H1 (cell line): Measurements from ENCODE around the gene ZBTB26. TPM values are rescaled to one million over a fixed set of nuclear protein-coding genes. Genes with fewer than 3 reads are reported as not detected.

Experiments used
- ASH2L ChIP-seq: fragments of 200-600, 300-600 bp; sonication (generic); IDR thresholded peaks from one replicate; pipeline ENCODE4 v1.7.1; 2017; ENCODE audit warnings: low read length
- EP300 ChIP-seq, 2 experiments: IDR thresholded peaks; 1 replicate in 1 of 2; 2 replicates in 1 of 2; pipeline ENCODE4 v1.6.1; 2011 to 2012; ENCODE audit warnings: low read depth in 2 of 2, low read length in 2 of 2, mild to moderate bottlenecking in 2 of 2, borderline replicate concordance in 1 of 2, inconsistent platforms in 1 of 2, moderate library complexity in 1 of 2
- EZH2 ChIP-seq: fragments of 200-600 bp; sonication (generic); IDR thresholded peaks from 2 replicates; pipeline ENCODE4 v1.7.1; 2012; ENCODE audit warnings: low read depth, mild to moderate bottlenecking, moderate library complexity, low read length, inconsistent platforms; ENCODE audit not compliant: severe bottlenecking
- FOSL1 ChIP-seq: IDR thresholded peaks from 2 replicates; pipeline ENCODE4 v1.6.1; 2011; ENCODE audit warnings: mild to moderate bottlenecking, low read depth, low read length, moderate library complexity; ENCODE audit not compliant: insufficient read depth
- HDAC2 ChIP-seq, 2 experiments: fragments of 300-600 bp in 1 of 2; sonication (generic) in 1 of 2; IDR thresholded peaks; 2 replicates each; pipeline ENCODE4 v1.6.1; 2011 to 2012; ENCODE audit warnings: low read depth in 2 of 2, low read length in 2 of 2, mild to moderate bottlenecking in 2 of 2, moderate library complexity in 2 of 2, borderline replicate concordance in 1 of 2, inconsistent platforms in 1 of 2
- HDAC6 ChIP-seq: IDR thresholded peaks from one replicate; pipeline ENCODE4 v1.7.1; 2012; ENCODE audit warnings: low read depth, mild to moderate bottlenecking, inconsistent platforms, low read length, moderate library complexity
- KDM1A ChIP-seq: fragments of 200-600, 300-600 bp; sonication (generic); IDR thresholded peaks from 2 replicates; pipeline ENCODE4 v1.7.1; 2016; ENCODE audit warnings: mild to moderate bottlenecking, low read length, borderline replicate concordance
- MAX ChIP-seq: IDR thresholded peaks from 2 replicates; pipeline ENCODE4 v1.6.1; 2012; ENCODE audit warnings: inconsistent platforms
- PHF8 ChIP-seq: fragments of 200-600 bp; sonication (generic); conservative IDR thresholded peaks from 2 replicates; pipeline ENCODE4 v1.7.1; 2012; ENCODE audit warnings: low read depth, mild to moderate bottlenecking, inconsistent platforms, low read length, moderate library complexity
- POLR2A ChIP-seq, 2 experiments: IDR thresholded peaks; 1 replicate in 1 of 2; 2 replicates in 1 of 2; pipeline ENCODE4 v1.6.1; 2011; ENCODE audit warnings: low read depth in 2 of 2, low read length in 2 of 2, mild to moderate bottlenecking in 2 of 2; ENCODE audit errors: control extremely low read depth in 1 of 2
- POLR2AphosphoS5 ChIP-seq: IDR thresholded peaks from 2 replicates; pipeline ENCODE4 v1.6.1; 2011; ENCODE audit warnings: low read depth, low read length
- RAD21 ChIP-seq, 2 experiments: IDR thresholded peaks in 1 of 2; conservative IDR thresholded peaks in 1 of 2; 2 replicates each; pipeline ENCODE4 v1.6.1; 2011; ENCODE audit warnings: low read depth in 2 of 2, low read length in 2 of 2, improper control_type of control experiment in 1 of 2, inconsistent platforms in 1 of 2, mild to moderate bottlenecking in 1 of 2, moderate library complexity in 1 of 2
- RBBP5 ChIP-seq: IDR thresholded peaks from 2 replicates; pipeline ENCODE4 v1.7.1; 2012; ENCODE audit warnings: low read depth, mild to moderate bottlenecking, inconsistent platforms, low read length, moderate library complexity, borderline replicate concordance
- SP1 ChIP-seq: IDR thresholded peaks from 2 replicates; pipeline ENCODE4 v1.6.1; 2011; ENCODE audit warnings: low read depth, low read length
- SP4 ChIP-seq: IDR thresholded peaks from 2 replicates; pipeline ENCODE4 v1.6.1; 2012; ENCODE audit warnings: low read length, inconsistent platforms
- SRF ChIP-seq: IDR thresholded peaks from 2 replicates; pipeline ENCODE4 v1.6.1; 2011; ENCODE audit warnings: mild to moderate bottlenecking, low read depth, low read length, moderate library complexity
- TAF1 ChIP-seq: IDR thresholded peaks from 2 replicates; pipeline ENCODE4 v1.6.1; 2011; ENCODE audit warnings: mild to moderate bottlenecking, low read depth, low read length
- TAF7 ChIP-seq: optimal IDR thresholded peaks from 2 replicates; pipeline ENCODE3; 2011; ENCODE audit warnings: low read depth, mild to moderate bottlenecking, inconsistent platforms, low read length, moderate library complexity, borderline replicate concordance
- TBP ChIP-seq: IDR thresholded peaks from 2 replicates; pipeline ENCODE4 v1.6.1; 2011; ENCODE audit warnings: low read depth, low read length, improper control_type of control experiment
- USF2 ChIP-seq: IDR thresholded peaks from 2 replicates; pipeline ENCODE4 v1.6.1; 2011; ENCODE audit warnings: low read length, improper control_type of control experiment
- ZNF274 ChIP-seq: IDR thresholded peaks from 2 replicates; pipeline ENCODE4 v1.7.0; 2012; ENCODE audit warnings: low read length, borderline replicate concordance; ENCODE audit errors: extremely low read depth
- polyA plus RNA-seq, 7 experiments: library from polyadenylated mRNA; depleted of rRNA in 3 of 7; stranded (reverse) in 5 of 7; unstranded in 2 of 7; fragments of >200 nt in 5 of 7; fragments of 200-250 nt in 2 of 7; gene quantifications; 1 replicate in 5 of 7; 2 replicates in 1 of 7; 4 replicates in 1 of 7; pipeline versions ENCODE4 v1.2.1 to v1.2.3, GENCODE V29; 2011 to 2013; ENCODE audit warnings: missing spikeins in 2 of 7, mixed read lengths in 2 of 7
- total RNA-seq: library from RNA; stranded (reverse); fragmentation: NEBNext Ultra II Directional; extraction: Animal tissue kit (Norgen Biotek cat#: 25700); gene quantifications from 2 replicates; pipeline ENCODE4 v1.2.1, GENCODE V29; 2021

ZBTB26 gene
- total and polyA plus RNA-seq, 2 of the 8 experiments (the other 6 are each of a cell fraction or from before 2014, with no cell fraction given): 5.7 to 7.4 TPM

DNA sequence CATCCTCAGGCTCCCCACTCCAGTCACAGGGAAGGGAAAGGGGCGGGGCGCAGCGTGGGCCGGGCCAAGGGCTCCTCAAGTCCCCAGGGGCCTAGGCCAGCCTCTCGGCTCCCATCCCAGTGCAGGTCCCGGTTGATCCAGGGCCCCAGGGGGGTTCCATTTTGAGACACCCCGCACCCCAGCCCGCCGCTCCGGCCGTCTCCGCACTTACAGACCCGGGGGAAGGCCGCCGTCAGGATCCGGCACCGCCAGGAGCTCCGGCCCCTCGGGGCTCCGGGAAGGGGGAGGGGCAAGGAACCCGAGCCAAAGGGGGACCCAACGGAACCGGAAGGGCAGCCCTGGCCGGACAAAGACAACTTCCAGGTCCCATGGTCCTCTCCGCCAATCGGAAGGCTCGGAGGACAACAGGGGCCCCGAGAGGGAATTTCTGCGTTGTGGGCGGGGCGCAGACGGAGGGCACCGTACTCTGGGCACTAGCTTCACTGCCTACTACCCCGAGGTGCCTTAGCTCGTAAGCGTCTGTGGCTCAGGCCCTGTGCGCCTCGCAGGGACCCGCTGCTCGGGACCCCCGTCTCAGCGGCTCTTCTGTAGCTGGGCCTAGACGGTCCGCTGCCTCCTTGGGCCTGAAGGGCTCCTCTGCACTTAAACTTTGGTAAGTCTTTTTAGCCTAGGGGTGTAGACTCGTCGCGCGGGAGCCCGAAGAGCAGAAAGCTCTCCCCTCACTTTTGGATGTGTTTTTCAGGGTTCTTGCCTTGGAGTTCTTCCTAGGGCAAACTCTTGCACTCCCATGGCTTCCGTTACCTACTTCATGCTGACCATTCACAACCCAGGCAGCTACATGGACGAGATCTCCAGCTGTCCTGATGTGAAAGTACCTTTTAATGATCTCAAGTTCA is at the start of gene ZBTB26 (continued):
- TF ChIP-seq RBBP5 (peak; percentile 79; the same call in 1 of the 2 replicates), SRF (no peak), EP300 (IDR thresholded peaks at IDR 0.05; ENCODE audit: borderline replicate concordance in 1 of 2, low read depth in 2 of 2, low read length in 2 of 2) (no peak), RAD21 (IDR thresholded peaks at IDR 0.05 in 1 of 2, conservative IDR thresholded peaks at IDR 0.05 in 1 of 2; ENCODE audit: low read depth in 2 of 2, low read length in 2 of 2) (no peak), FOSL1 (0 out of 2 replicates have a peak, but pooled peaks have one; percentile 40), MAX (no peak), KDM1A (0 out of 2 replicates have a peak, but pooled peaks have one; percentile 23), POLR2AphosphoS5 (peak; percentile 97), TAF1 (peak; percentile 93), USF2 (peak; percentile 59), POLR2A (IDR thresholded peaks at IDR 0.05; ENCODE audit: control extremely low read depth in 1 of 2, low read depth in 2 of 2, low read length in 2 of 2) (peak; percentile 82 to 97), PHF8 (peak; percentile 83), ZNF274 (no peak), SP4 (peak; percentile 42; the same call in 1 of the 2 replicates), TBP (peak; percentile 78), EZH2 (no peak), SP1 (peak; percentile 83; the same call in 1 of the 2 replicates), HDAC6 (no peak), HDAC2 (IDR thresholded peaks at IDR 0.05; ENCODE audit: borderline replicate concordance in 1 of 2, low read depth in 2 of 2, low read length in 2 of 2) (0 out of 4 replicates have a peak, but pooled peaks of 1 of the 2 experiments have one; percentile 68), TAF7 (peak; percentile 85), ASH2L (peak; percentile 96)
